Muscle of arm (tissue), 14 donors: Measurements from ENCODE around the gene TVP23A. TPM values are rescaled to one million over a fixed set of nuclear protein-coding genes. Genes with fewer than 3 reads are reported as not detected.
A peak's percentile ranks its signal among the peaks of the same experiment; 100 is the strongest.

Experiments
- DNase-seq: peaks from one replicate; pipeline ENCODE4 v3.0.0-alpha.2; 2013
- long read RNA-seq, 11 donors: transcript quantifications; one replicate each; lab custom pipeline, GENCODE V29; 2026
- polyA plus RNA-seq, 12 donors: library from polyadenylated mRNA; unstranded; fragments of 120-200 nt; gene quantifications; one replicate each; pipeline ENCODE4 v1.2.1, GENCODE V29; 2013; ENCODE audit not compliant: insufficient read length in 12 of 12

The TVP23A gene
- polyA plus RNA-seq = 1 to 10 TPM in 11 of 12 donors, not detected in 1; 1.8 to 4.7 (median 3.0) TPM
- long read RNA-seq, donor 1, partial matches to known transcripts = 0 of 1 reads
- long read RNA-seq, donor 1, other reads (novel, unspliced or antisense) = 0 of 1 reads
- long read RNA-seq, donor 2 = 0 reads
- long read RNA-seq, donor 3 = 0 reads
- long read RNA-seq, donor 4 = 0 reads
- long read RNA-seq, donor 5, partial matches to known transcripts = 0 of 1 reads
- long read RNA-seq, donor 5, other reads (novel, unspliced or antisense) = 0 of 1 reads
- long read RNA-seq, donor 6, partial matches to known transcripts = 0 of 1 reads
- long read RNA-seq, donor 6, other reads (novel, unspliced or antisense) = 0 of 1 reads
- long read RNA-seq, donor 7 = 0 reads
- long read RNA-seq, donor 8, partial matches to known transcripts = 40 of 51 reads
- long read RNA-seq, donor 8, other reads (novel, unspliced or antisense) = 11 of 51 reads
- long read RNA-seq, donor 9 = 0 reads
- long read RNA-seq, donor 10, partial matches to known transcripts = 24 of 34 reads
- long read RNA-seq, donor 10, other reads (novel, unspliced or antisense) = 10 of 34 reads
- long read RNA-seq, donor 11, partial matches to known transcripts = 31 of 39 reads
- long read RNA-seq, donor 11, other reads (novel, unspliced or antisense) = 8 of 39 reads

DNA sequence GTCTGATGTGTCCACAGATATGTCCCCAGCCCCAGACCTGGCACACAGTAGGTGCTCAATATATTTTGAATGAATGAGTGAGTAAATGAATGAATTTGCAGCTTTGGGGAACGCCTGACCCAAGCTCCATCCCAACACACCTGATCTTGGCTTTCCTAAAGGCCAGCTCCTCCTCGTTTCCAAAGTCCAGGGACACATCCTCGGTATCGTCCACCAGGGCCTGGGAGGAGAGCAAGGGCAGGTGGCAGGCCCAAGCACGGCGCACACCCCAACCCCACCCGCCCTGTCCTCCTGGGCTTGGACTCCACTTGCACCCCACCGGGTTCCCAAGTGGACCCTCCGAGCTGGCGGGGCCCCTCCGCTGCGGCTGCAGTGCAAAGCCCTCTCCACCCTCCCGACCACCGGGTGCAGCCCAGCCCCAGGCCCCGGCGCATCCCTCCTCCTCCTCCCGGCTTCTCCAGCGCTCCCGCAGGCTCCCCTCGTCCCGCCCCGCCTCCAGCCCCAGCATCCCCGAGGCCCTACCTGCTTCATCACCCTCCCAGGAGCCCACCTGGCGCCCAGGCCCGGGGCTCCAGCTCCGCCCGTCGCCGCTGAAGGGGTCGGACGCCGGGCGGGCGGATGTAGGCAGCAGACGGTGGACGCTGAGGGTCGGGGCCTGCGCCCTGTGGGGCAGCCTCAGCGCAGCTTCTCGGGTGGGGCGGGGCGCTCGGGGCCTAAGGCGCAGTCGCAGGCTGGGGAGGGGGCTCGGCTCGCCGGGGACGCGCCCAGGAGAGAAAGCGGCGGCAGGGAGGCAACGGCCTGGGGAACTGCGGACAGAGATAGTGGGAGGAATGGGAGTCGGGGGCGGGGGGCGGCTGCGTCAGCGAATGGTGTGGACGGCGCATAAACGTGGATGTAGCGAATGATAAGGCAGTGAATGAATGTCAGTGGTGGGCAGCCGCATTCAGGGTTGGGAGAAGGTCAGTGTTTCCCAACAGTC, at the start of gene TVP23A:
Gene TVP23A, minus strand, starts transcription at position 832 of the 979 bp plus-strand sequence. Its CDS starts 301 bp downstream, at position 531.
- DNase-seq = peak; percentile 31

DNA sequence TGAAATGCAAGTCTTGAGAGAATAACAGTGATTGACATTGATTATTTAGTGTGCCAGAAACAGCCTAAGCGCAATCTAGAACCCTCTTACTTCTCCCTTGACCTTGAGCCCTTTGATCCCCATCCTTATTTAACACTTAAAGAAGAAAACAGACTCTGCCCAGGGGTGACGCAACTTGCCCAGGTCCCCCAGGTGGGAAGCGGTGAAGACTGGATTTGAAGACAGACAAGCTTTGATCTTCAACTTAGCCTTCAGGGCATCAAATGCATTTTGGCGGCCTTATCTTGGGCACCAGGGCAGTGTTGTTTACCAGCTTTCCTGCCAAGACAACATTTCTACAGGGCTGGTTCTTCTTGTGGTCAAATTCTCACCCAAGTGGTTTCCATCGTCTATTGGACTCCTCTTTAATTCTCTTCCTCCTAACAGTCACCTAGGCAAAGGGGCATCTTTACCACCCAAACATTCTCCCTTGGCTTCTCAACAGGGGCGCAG, 49.6 kb upstream of the TVP23A start:
- DNase-seq = no peak

DNA sequence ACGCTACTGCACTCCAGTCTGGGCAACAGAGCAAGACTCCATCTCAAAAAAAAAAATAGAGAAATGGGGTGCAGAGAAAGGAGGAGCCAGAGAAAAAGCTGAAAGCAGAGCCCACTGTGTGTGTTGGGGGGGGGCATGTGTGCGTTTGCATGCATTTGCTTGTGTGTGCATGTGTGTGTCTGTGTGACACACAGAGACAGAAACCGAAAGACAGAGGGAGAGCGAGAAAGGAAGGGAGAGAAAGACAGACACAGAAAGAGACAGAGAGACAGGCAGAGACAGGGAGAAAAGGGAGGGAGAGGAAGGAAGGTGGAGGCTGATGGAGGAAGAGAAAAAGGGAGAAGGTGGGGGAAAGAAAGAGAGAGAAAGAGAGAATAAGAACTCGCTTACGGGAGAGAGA, 48.6 kb upstream of the TVP23A start:
- DNase-seq = no peak

DNA sequence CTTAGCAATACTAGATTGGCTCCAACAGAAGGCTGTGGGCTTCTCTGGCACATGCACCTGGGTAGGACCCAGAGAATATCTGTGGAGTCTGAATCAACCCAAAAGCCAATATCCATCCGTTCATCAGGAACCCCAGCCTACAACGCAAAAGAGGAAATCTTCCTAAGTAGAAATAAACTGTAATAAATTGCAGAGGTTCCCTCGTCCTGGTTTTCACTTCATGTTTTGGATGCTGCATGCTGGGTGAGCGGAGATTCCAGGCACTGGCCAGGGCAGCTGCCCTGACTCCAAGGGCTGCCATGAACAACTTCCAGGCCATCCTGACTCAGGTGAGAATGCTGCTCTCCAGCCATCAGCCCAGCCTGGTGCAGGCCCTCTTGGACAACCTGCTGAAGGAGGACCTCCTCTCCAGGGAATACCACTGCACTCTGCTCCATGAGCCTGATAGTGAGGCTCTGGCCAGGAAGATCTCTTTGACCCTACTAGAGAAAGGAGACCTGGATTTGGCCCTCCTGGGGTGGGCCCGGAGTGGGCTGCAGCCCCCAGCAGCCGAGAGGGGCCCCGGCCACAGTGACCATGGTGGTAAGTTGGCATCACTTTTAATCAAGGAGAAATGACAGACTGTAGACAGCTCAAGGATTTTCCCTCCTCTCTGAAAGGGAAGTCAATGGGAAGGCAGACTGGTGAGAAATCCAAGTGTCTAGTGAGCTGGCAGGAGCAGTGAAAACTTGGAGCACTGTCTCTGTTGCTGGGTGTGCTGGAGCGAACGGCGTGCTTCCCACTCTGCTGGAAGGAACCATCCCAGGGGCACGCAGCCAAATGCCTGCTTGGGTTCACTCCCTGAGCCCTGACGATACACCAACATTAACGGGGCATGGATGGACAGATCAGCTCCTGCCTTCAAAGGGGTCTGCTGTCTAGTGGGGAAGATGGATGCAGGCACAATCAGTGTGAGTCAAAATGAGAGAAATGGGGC, 47.7 kb upstream of the TVP23A start:
- no peak for DNase-seq

DNA sequence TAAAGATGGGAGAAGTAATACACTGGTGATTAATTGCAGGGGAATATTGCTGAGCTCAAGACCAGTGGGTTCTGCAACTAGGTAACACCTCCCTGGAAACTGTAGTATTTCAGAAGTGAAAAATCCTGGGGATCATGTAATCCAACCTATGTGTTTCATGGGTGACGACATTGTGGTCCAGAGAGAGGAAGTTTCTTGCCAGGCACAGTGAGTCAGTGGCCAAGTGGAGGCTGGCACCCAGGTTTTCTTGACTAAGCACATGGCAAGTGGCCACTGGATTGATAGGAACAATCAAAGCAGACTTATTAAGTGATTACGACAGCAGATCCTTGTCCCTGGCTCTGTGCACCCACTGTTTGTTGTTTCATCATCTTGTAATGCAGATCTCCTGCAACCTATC, 43.8 kb upstream of the TVP23A start:
- DNase-seq = no peak

GRCh38 chr16:10859658-10860057, 41.1 kb upstream of the TVP23A start:
- DNase-seq = no peak

DNA sequence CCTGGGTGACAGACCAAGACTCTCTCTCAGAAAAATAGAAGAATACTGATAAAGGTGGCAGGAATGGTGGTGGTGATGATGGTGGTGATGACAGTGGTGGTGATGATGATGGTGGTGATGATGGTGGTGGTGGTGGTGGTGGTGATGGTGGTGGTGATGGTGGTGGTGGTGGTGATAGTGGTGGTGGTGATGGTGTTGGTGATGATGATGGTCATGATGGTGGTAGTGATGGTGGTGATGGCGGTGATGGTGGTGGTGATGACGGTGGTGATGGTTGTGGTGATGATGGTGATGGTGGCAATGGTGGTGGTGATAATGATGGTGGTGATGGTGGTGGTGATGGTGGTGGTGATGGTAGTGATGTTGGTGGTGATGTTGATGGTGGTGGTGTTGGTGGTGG, 40.4 kb upstream of the TVP23A start:
- DNase-seq = no peak

- DNase-seq = no peak
These were observed 39.6 kb upstream of the TVP23A start for GRCh38 chr16:10858203-10858602.

DNA sequence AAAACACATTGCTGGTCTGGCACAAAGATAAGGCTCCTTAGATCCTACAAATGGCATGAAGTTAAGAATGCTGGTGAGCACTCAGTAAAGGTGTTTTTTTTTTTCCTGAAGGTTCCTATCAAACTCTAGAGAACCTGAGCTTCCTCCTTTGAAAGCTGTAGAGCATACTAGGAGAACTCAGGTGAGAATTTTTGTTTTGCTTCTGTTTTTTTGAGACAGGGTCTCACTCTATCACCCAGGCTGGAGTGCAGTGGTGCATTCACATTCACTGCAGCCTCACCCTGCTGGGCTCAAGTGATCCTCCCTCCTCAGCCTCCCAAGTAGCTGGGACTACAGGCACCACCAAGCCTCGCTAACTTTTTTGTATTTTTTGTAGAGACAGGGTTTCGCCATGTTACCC, 37.4 kb upstream of the TVP23A start:
- no peak for DNase-seq

- no peak for DNase-seq
These were observed 34.4 kb upstream of the TVP23A start for GRCh38 chr16:10852948-10853347.

DNA sequence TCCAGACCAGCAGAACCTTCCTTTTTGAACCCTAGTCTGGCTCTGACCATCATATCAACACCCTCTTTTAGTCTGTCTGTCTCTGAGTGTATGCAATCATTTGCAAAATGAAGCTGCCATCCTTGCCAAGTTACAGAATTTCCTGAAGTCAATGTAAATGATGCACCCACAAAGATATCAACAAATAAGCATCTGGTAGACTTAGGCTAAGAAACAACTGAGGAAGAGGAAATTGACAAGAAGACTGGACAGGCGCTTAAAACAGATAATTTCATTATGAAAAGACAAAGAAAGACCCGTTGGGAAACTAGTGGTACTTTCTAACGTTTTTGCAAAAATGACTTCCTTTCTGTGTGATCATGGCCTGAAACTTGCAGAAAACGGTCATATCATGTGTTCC, 33.7 kb upstream of the TVP23A start:
- DNase-seq = no peak

DNA sequence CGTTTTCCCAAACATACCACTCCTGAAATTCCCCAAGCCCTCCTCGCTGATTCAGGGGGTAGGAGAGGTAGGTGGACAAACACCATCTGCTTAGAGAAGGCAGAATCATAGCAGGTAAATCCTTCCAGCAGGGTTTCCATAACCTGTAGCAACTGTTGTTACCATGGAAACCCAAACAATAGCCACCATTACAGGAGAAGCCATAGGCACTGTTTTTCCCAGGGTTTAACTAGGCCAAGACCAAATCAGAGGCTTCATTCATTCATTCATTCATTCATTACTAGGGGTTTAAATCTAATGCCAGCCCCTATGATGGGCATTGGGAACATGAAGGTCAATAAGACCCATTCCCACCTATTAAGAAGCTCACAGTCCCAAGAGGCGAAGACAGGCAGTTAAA, 32.9 kb upstream of the TVP23A start:
- DNase-seq = no peak

GRCh38 chr16:10850478-10850850, 31.9 kb upstream of the TVP23A start:
- no peak for DNase-seq

GRCh38 chr16:10849736-10850477, 31.3 kb upstream of the TVP23A start:
- no peak for DNase-seq

DNA sequence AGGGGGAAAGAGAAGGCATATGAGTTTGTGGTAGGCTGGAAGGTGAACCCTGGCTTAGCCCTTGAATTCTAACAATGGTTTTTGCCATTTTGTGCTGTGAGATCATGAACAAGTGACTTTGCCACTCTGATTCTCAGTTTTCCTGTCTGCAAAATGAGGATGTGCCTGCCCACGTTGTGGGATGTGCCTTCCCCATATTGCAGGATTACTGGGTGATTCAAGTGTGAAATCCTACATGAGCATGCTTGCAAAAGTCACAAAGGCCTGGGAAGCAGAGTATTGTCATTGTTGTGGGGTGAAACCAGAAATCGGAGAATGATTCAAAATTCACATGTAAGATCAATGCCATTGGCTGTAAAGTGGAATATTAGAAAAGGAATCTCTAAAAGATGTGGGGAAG, 28.6 kb upstream of the TVP23A start:
- DNase-seq = no peak

DNA sequence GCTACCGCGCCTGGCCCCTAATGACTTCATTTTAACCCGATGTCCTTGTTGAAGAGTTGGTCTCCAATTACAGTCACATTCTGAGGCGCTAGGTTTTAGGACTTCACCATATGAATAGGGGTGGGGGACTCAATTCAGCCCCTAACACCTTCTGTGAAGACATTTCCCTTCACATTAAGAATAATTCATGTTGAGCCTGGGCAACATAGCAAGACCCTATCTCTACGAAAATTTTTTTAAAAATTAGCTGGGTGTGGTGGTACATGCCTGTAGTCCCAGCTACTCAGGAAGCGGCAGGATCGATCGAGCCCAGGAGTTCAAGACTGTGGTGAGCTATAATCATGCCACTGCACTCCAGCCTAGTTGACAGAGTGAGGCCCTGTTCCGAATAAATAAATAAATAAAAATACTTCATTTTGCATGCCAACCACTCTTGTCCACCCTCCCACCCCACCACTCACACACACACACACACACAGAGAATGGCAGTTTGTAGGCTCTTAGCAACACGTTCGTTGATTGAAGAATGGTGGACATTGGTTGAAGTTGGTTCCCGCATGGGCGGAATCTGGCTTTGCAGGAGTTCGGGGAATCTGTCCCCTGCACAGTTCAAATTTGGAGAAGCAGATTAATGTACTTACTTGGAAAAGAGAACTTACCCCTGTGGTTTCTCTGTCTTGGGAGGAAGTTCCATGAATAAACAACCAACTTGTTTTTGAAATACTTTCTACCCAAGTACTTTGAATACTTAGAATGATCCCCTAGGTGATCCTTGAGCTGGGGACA, 27.8 kb upstream of the TVP23A start:
- no peak for DNase-seq

DNA sequence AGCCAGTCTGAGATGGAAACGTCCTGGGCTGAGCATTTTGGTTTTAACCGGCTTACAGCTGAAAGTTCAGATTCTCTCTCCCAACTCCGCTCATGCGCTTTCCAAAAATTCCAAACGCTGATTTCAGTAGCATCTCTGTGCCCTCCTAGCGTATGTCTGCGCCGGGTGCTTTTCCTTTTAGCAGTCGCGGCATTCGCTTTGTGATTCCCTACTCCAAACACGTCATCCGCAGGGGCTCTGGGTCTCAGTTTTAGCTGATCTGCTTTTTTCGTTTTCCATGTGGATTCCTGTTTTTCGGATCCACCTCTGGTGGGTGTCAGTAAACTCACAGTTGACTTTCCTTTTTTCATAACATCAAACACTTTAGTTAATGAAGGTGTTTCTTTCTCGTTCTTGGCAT, 22.1 kb upstream of the TVP23A start:
- DNase-seq = no peak

DNA sequence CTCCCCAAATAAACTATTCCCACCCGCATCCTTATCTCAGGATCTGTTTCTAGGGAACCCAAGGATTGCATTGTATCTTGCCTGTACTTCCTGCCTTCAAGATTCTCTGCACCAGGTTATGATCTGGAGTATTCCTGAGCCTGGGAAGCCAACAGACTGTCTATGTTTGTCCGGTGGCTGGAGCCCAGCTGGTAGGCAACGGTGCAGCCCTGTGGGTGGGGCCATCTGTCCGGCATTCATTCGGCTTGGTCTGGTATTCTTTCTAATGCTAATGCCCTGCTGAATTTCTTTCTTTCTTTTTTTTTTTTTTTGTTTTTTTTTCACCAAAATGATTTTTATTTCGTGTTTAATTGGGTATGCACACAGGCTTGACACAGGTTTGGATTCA, 20.7 kb upstream of the TVP23A start:
- no peak for DNase-seq

- DNase-seq = no peak
These were observed 20.2 kb upstream of the TVP23A start for GRCh38 chr16:10838621-10839278.
